OCI-LY7 (cell line): ENCODE results near the gene BAG5.

Experiments used
- CTCF ChIP-seq: fragments of 200-600 bp; sonication (generic); conservative IDR thresholded peaks from 2 replicates; pipeline ENCODE4 v1.5.1; 2014; ENCODE audit warnings: mild to moderate bottlenecking, antibody characterized with exemption, low read length, moderate library complexity, mixed read lengths
- EZH2phosphoT487 ChIP-seq: fragments of 200-600 bp; sonication (generic); IDR thresholded peaks from 2 replicates; pipeline ENCODE4 v1.6.1; 2018; ENCODE audit warnings: low read depth, borderline replicate concordance, mild to moderate bottlenecking, mixed run types, antibody characterized with exemption, low read length, moderate library complexity, mixed read lengths

GRCh38 chr14:103522649-103523574, 39.5 kb downstream of the BAG5 start, which contains the start of gene CKB:
- TF ChIP-seq CTCF (no peak), EZH2phosphoT487 (no peak)
